ENCODE data around the gene CLMN. TPM values are rescaled to one million over a fixed set of nuclear protein-coding genes. Genes with fewer than 3 reads are reported as not detected.

Gene CLMN
- polyA plus RNA-seq, 3 donors = 22.0 to 33.7 (median 23.2) TPM

- no peak overlapping the region for H2AFZ ChIP-seq (ENCODE audit: insufficient read depth, low read depth, low read length, poor library complexity, severe bottlenecking)
- H3K4me1 Mint-ChIP-seq = peaks cover 28% of the 10 kb centered on the region
These were observed 124.7 kb downstream of the CLMN start for GRCh38 chr14:95195031-95195430.

GRCh38 chr14:95193081-95193480, 126.6 kb downstream of the CLMN start:
- intact Hi-C loops (cut with micrococcal nuclease) = no loop called here
- peaks cover 42% of the 10 kb centered on the region for H3K4me1 Mint-ChIP-seq
- no peaks in the 10 kb centered on the region for H3K79me2 ChIP-seq (ENCODE audit: insufficient read depth, low read length)

More at GRCh38 chr14:95195031-95195430, 124.7 kb downstream of the CLMN start:
- no peak overlapping the region for H3K27ac ChIP-seq (ENCODE audit: low read depth in 1 of 2, low read length in 2 of 2)
- H3K36me3 ChIP-seq (replicated peaks in 1 of 2; ENCODE audit: control insufficient read depth in 1 of 2, insufficient read depth in 2 of 2, low read length in 2 of 2) = peaks cover 3 to 6% of the 10 kb centered on the region in 2 donors
- peak overlapping the region in 2 of 7 donors; percentile 31 for H3K27ac Mint-ChIP-seq
- H3K79me2 ChIP-seq (ENCODE audit: insufficient read depth, low read length) = no peaks in the 10 kb centered on the region
- no peaks in the 10 kb centered on the region for H3K9me3 Mint-ChIP-seq
- peaks cover 0 to 3% (median 0%) of the 10 kb centered on the region in 3 donors for H3K27me3 Mint-ChIP-seq (ENCODE audit: low read depth in 3 of 3)
- no peak overlapping the region for H3K4me3 Mint-ChIP-seq
- peaks cover 66% of the 10 kb centered on the region in 2 donors for H3K36me3 Mint-ChIP-seq
- H3K4me3 ChIP-seq (replicated peaks in 1 of 3; ENCODE audit: low read depth in 2 of 3, low read length in 3 of 3) = no peak overlapping the region
- H3K9ac ChIP-seq (ENCODE audit: insufficient read depth, low read length, poor library complexity, severe bottlenecking) = no peak overlapping the region
- intact Hi-C loops (cut with micrococcal nuclease) = no loop called here
- no peak overlapping the region for H3K4me2 ChIP-seq (replicated peaks; ENCODE audit: extremely low read depth, low read length, poor library complexity, severe bottlenecking)
- peaks cover 12 to 18% of the 10 kb centered on the region in 2 donors for H3K4me1 ChIP-seq (ENCODE audit: control insufficient read depth in 1 of 2, insufficient read depth in 2 of 2, low read length in 2 of 2)
- no peaks in the 10 kb centered on the region for H3K9me3 ChIP-seq (replicated peaks in 1 of 2; ENCODE audit: control insufficient read depth in 1 of 2, insufficient read depth in 1 of 2, low read length in 2 of 2)
- WGBS (ENCODE audit: insufficient coverage) = 100% methylated on average over 2 of the region's 6 CpGs
- no peak for DNase-seq
- no peaks in the 10 kb centered on the region for H3K27me3 ChIP-seq (ENCODE audit: control insufficient read depth in 2 of 2, insufficient read depth in 2 of 2, low read length in 2 of 2)
- TF ChIP-seq CTCF (IDR thresholded peaks at IDR 0.05) = no peak
- H4K20me1 ChIP-seq (ENCODE audit: insufficient read depth, low read length) = no peaks in the 10 kb centered on the region

More at GRCh38 chr14:95193081-95193480, 126.6 kb downstream of the CLMN start:
- Histone ChIP-seq H4K20me1 (ENCODE audit: insufficient read depth, low read length) (no peaks in the 10 kb centered on the region), H2AFZ (ENCODE audit: insufficient read depth, low read depth, low read length, poor library complexity, severe bottlenecking) (no peak overlapping the region), H3K27me3 (ENCODE audit: control insufficient read depth in 2 of 2, insufficient read depth in 2 of 2, low read length in 2 of 2) (no peaks in the 10 kb centered on the region), H3K4me3 (replicated peaks in 1 of 3; ENCODE audit: low read depth in 2 of 3, low read length in 3 of 3) (no peak overlapping the region), H3K27ac (ENCODE audit: low read depth in 1 of 2, low read length in 2 of 2) (no peak overlapping the region), H3K9ac (ENCODE audit: insufficient read depth, low read length, poor library complexity, severe bottlenecking) (no peak overlapping the region), H3K4me1 (ENCODE audit: control insufficient read depth in 1 of 2, insufficient read depth in 2 of 2, low read length in 2 of 2) (peaks cover 20 to 35% of the 10 kb centered on the region in 2 donors), H3K4me2 (replicated peaks; ENCODE audit: extremely low read depth, low read length, poor library complexity, severe bottlenecking) (no peak overlapping the region), H3K36me3 (replicated peaks in 1 of 2; ENCODE audit: control insufficient read depth in 1 of 2, insufficient read depth in 2 of 2, low read length in 2 of 2) (peaks cover 2 to 6% of the 10 kb centered on the region in 2 donors), H3K9me3 (replicated peaks in 1 of 2; ENCODE audit: control insufficient read depth in 1 of 2, insufficient read depth in 1 of 2, low read length in 2 of 2) (no peaks in the 10 kb centered on the region)
- no peak for DNase-seq
- H3K27me3 Mint-ChIP-seq (ENCODE audit: low read depth in 3 of 3) = peaks cover 0 to 3% (median 0%) of the 10 kb centered on the region in 3 donors
- H3K4me3 Mint-ChIP-seq = no peak overlapping the region
- peaks cover 0 to 7% (median 4%) of the 10 kb centered on the region in 7 donors for H3K9me3 Mint-ChIP-seq
- 100% methylated on average over 2 of the region's 6 CpGs for WGBS (ENCODE audit: insufficient coverage)
- no peak overlapping the region for H3K27ac Mint-ChIP-seq
- no peak for TF ChIP-seq CTCF (IDR thresholded peaks at IDR 0.05)
- H3K36me3 Mint-ChIP-seq = peaks cover 61 to 66% of the 10 kb centered on the region in 2 donors
